ENCODE measurements around the gene B3GALNT1. TPM values are rescaled to one million over a fixed set of nuclear protein-coding genes. Genes with fewer than 3 reads are reported as not detected.

B3GALNT1 gene
- total and polyA plus RNA-seq, 2 donors (not counting 1 experiment from before 2014, with no cell fraction given) = 15.9 to 17.9 TPM

- Histone ChIP-seq H3K27ac (ENCODE audit: insufficient read depth, low read length) (no peak overlapping the region), H3K4me2 (ENCODE audit: extremely low read depth, insufficient read depth, low read length) (no peak overlapping the region), H3K4me3 (replicated peaks in 1 of 4; ENCODE audit: control extremely low read depth in 1 of 4, insufficient read depth in 1 of 4, low read depth in 3 of 4, low read length in 4 of 4) (no peak overlapping the region), H3K9ac (ENCODE audit: insufficient read depth, low read length) (no peak overlapping the region), H2AFZ (ENCODE audit: low read length) (no peak overlapping the region), H3K79me2 (ENCODE audit: control insufficient read depth, insufficient read depth, low read length) (no peaks in the 10 kb centered on the region), H3K27me3 (ENCODE audit: control insufficient read depth, insufficient read depth, low read length) (no peaks in the 10 kb centered on the region), H3K4me1 (ENCODE audit: control insufficient read depth, extremely low read depth, insufficient read depth, low read length) (peaks cover 2% of the 10 kb centered on the region), H3K36me3 (ENCODE audit: control insufficient read depth, insufficient read depth, low read length) (no peaks in the 10 kb centered on the region), H4K20me1 (ENCODE audit: control insufficient read depth, extremely low read depth, insufficient read depth, low read length) (no peaks in the 10 kb centered on the region), H3K9me3 (ENCODE audit: control insufficient read depth, insufficient read depth, low read depth, low read length) (no peaks in the 10 kb centered on the region)
- TF ChIP-seq CTCF (conservative IDR thresholded peaks at IDR 0.05 in 1 of 2, IDR thresholded peaks at IDR 0.05 in 1 of 2; ENCODE audit: low read depth in 1 of 2, low read length in 2 of 2) = no peak
- no peak for TF ChIP-seq EZH2 (IDR thresholded peaks at IDR 0.05; ENCODE audit: low read length, missing control alignments)
- DNase-seq (ENCODE audit: low read depth in 2 of 2) = no peak
Observed at GRCh38 chr3:161139686-161140085, 34.5 kb upstream of the B3GALNT1 start.

- Histone ChIP-seq H3K27me3 (ENCODE audit: control insufficient read depth, insufficient read depth, low read length) (no peaks in the 10 kb centered on the region), H3K9me3 (ENCODE audit: control insufficient read depth, insufficient read depth, low read depth, low read length) (no peaks in the 10 kb centered on the region), H4K20me1 (ENCODE audit: control insufficient read depth, extremely low read depth, insufficient read depth, low read length) (no peaks in the 10 kb centered on the region), H2AFZ (ENCODE audit: low read length) (no peak overlapping the region), H3K36me3 (ENCODE audit: control insufficient read depth, insufficient read depth, low read length) (no peaks in the 10 kb centered on the region), H3K4me3 (replicated peaks in 1 of 4; ENCODE audit: control extremely low read depth in 1 of 4, insufficient read depth in 1 of 4, low read depth in 3 of 4, low read length in 4 of 4) (no peak overlapping the region), H3K4me1 (ENCODE audit: control insufficient read depth, extremely low read depth, insufficient read depth, low read length) (peaks cover 2% of the 10 kb centered on the region), H3K9ac (ENCODE audit: insufficient read depth, low read length) (no peak overlapping the region), H3K79me2 (ENCODE audit: control insufficient read depth, insufficient read depth, low read length) (no peaks in the 10 kb centered on the region), H3K27ac (ENCODE audit: insufficient read depth, low read length) (no peak overlapping the region), H3K4me2 (ENCODE audit: extremely low read depth, insufficient read depth, low read length) (no peak overlapping the region)
- TF ChIP-seq CTCF (conservative IDR thresholded peaks at IDR 0.05 in 1 of 2, IDR thresholded peaks at IDR 0.05 in 1 of 2; ENCODE audit: low read depth in 1 of 2, low read length in 2 of 2) (no peak), EZH2 (IDR thresholded peaks at IDR 0.05; ENCODE audit: low read length, missing control alignments) (no peak)
- DNase-seq (ENCODE audit: low read depth in 2 of 2) = no peak
Observed at GRCh38 chr3:161137260-161137659, 32.1 kb upstream of the B3GALNT1 start.

GRCh38 chr3:161132391-161132790, 27.2 kb upstream of the B3GALNT1 start:
- H3K4me3 ChIP-seq (replicated peaks in 1 of 4; ENCODE audit: control extremely low read depth in 1 of 4, insufficient read depth in 1 of 4, low read depth in 3 of 4, low read length in 4 of 4) = no peak overlapping the region
- no peaks in the 10 kb centered on the region for H3K4me1 ChIP-seq (ENCODE audit: control insufficient read depth, extremely low read depth, insufficient read depth, low read length)
- H2AFZ ChIP-seq (ENCODE audit: low read length) = no peak overlapping the region
- no peak overlapping the region for H3K9ac ChIP-seq (ENCODE audit: insufficient read depth, low read length)
- no peaks in the 10 kb centered on the region for H3K79me2 ChIP-seq (ENCODE audit: control insufficient read depth, insufficient read depth, low read length)
- no peaks in the 10 kb centered on the region for H3K27me3 ChIP-seq (ENCODE audit: control insufficient read depth, insufficient read depth, low read length)
- no peaks in the 10 kb centered on the region for H4K20me1 ChIP-seq (ENCODE audit: control insufficient read depth, extremely low read depth, insufficient read depth, low read length)
- no peaks in the 10 kb centered on the region for H3K36me3 ChIP-seq (ENCODE audit: control insufficient read depth, insufficient read depth, low read length)
- TF ChIP-seq CTCF (conservative IDR thresholded peaks at IDR 0.05 in 1 of 2, IDR thresholded peaks at IDR 0.05 in 1 of 2; ENCODE audit: low read depth in 1 of 2, low read length in 2 of 2) (no peak), EZH2 (IDR thresholded peaks at IDR 0.05; ENCODE audit: low read length, missing control alignments) (no peak)
- H3K4me2 ChIP-seq (ENCODE audit: extremely low read depth, insufficient read depth, low read length) = no peak overlapping the region
- no peaks in the 10 kb centered on the region for H3K9me3 ChIP-seq (ENCODE audit: control insufficient read depth, insufficient read depth, low read depth, low read length)
- H3K27ac ChIP-seq (ENCODE audit: insufficient read depth, low read length) = no peak overlapping the region
- no peak for DNase-seq (ENCODE audit: low read depth in 2 of 2)
